K562 treated with DMSO at 1 percent for 48 hours (cell line): ENCODE data around the gene MBD3L4. TPM values are rescaled to one million over a fixed set of nuclear protein-coding genes. Genes with fewer than 3 reads are reported as not detected.

Experiments used
- total RNA-seq: library from RNA; unstranded; fragments of 300-600 nt; gene quantifications from 2 replicates; pipeline ENCODE4 v1.2.3, GENCODE V29; 2022; ENCODE audit warnings: low replicate concordance; ENCODE audit errors: extremely low read depth

Gene MBD3L4
- not detected in 2 replicates for total RNA-seq

GRCh38 chr19:7040079-7040478 lies at the start of gene MBD3L4:
MBD3L4 (minus strand) TSS chr19:7040179; CDS start chr19:7040144, 35 bp downstream.

GRCh38 chr19:7069042-7069903 lies 29.3 kb upstream of the MBD3L4 start, which contains the start of gene ZNF557:
ZNF557 (plus strand) TSS chr19:7069703; CDS start chr19:7075075, 5,372 bp downstream.

GRCh38 chr19:7058576-7058975 lies 18.6 kb upstream of the MBD3L4 start, which contains the start of gene MBD3L3:
MBD3L3 (minus strand) TSS chr19:7058676; CDS start chr19:7058605, 71 bp downstream.

DNA sequence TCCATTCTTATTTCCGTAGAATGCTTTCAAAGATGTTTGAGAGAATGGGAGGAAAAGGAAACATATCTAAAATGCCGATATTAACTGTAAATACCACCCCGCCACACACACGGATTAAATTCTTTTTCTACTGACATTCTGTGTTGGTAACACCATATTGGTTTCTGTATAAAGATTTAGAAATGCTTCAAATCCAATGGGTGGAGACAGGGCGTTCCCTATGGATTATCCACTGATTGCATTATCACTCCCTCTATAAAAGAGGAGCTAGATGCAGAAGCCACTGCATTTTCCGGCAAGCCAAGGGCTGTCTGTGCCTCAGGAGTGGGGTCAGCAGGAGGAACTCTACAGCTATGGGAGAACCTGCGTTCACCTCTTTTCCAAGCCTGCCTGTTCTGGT lies 9.0 kb upstream of the MBD3L4 start, which contains the start of gene MBD3L2:
Gene MBD3L2, plus strand, starts transcription at position 301 of the 400 bp plus-strand sequence. Its CDS starts 53 bp downstream, at position 354.

DNA sequence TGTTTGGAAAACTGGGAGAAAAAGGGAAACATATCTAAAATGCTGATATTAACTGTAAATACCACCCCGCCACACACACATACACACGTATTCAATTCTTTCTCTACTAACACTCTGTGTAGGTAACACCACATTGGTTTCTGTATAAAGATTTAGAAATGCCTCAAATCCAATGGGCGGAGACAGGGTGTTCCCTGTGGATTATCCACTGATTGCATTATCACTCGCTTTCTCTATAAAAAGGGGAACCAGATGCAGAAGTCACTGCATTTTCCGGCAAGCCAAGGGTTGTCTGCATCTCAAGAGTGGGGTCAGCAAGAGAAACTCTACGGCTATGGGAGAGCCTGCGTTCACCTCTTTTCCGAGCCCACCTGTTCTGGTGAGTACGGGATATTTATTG lies 9.7 kb downstream of the MBD3L4 start, which contains the start of gene MBD3L5:
Gene MBD3L5, plus strand, starts transcription at position 301 of the 400 bp plus-strand sequence. Its CDS starts 34 bp downstream, at position 335.

GRCh38 chr19:7021331-7021730 lies 18.6 kb downstream of the MBD3L4 start, which contains the start of gene MBD3L2B:
MBD3L2B (minus strand) TSS chr19:7021431; CDS start chr19:7021397, 34 bp downstream.

Other genes starting within 250 kb of the MBD3L4 start
- not detected in 2 replicates for gene ADGRE1, start 152.6 kb downstream of the MBD3L4 start, total RNA-seq
- not detected in 2 replicates for gene MBD3L2B, start 18.7 kb downstream of the MBD3L4 start, total RNA-seq
- not detected in 2 replicates for gene MBD3L5, start 9.6 kb downstream of the MBD3L4 start, total RNA-seq
- not detected in 2 replicates for gene MBD3L2, start 9.1 kb upstream of the MBD3L4 start, total RNA-seq
- gene MBD3L3, start 18.5 kb upstream of the MBD3L4 start, total RNA-seq = not detected in 2 replicates
- not detected in 2 replicates for gene ZNF557, start 29.5 kb upstream of the MBD3L4 start, total RNA-seq